ENCODE measurements around the gene SWAP70.
"Not testable (repeated sequence)": the region's sequence is repeated elsewhere in the genome, so short reads cannot be mapped to it uniquely, and the experiment has no call there.

The SWAP70 gene

GRCh38 chr11:9722023-9722422 is 58.1 kb downstream of the SWAP70 start:
- no peak for DNase-seq (ENCODE audit: low spot score)

- DNase-seq (ENCODE audit: low spot score), result no peak
Observed at GRCh38 chr11:9722893-9723292, 59.0 kb downstream of the SWAP70 start.

- DNase-seq (ENCODE audit: low spot score), result no peak
Observed at GRCh38 chr11:9726321-9727022, 62.6 kb downstream of the SWAP70 start.

GRCh38 chr11:9728058-9728457 is 64.2 kb downstream of the SWAP70 start:
- DNase-seq (ENCODE audit: low spot score), result no peak

- no peak for DNase-seq (ENCODE audit: low spot score)
Observed at GRCh38 chr11:9731256-9731655, 67.4 kb downstream of the SWAP70 start.

- DNase-seq (ENCODE audit: low spot score), result no peak
Observed at GRCh38 chr11:9732453-9732852, 68.6 kb downstream of the SWAP70 start.

GRCh38 chr11:9733212-9733611 is 69.3 kb downstream of the SWAP70 start:
- DNase-seq (ENCODE audit: low spot score), result no peak

- no peak for DNase-seq (ENCODE audit: low spot score)
Observed at GRCh38 chr11:9735236-9735635, 71.4 kb downstream of the SWAP70 start.

GRCh38 chr11:9735919-9736318 is 72.0 kb downstream of the SWAP70 start:
- DNase-seq (ENCODE audit: low spot score), result no peak

- DNase-seq (ENCODE audit: low spot score), result no peak
Observed at GRCh38 chr11:9736365-9736764, 72.5 kb downstream of the SWAP70 start.

GRCh38 chr11:9738116-9738515 is 74.2 kb downstream of the SWAP70 start:
- DNase-seq (ENCODE audit: low spot score), result peak; percentile 75

GRCh38 chr11:9738707-9739106 is 74.8 kb downstream of the SWAP70 start:
- DNase-seq (ENCODE audit: low spot score), result no peak

- DNase-seq (ENCODE audit: low spot score), result peak; percentile 87
Observed at GRCh38 chr11:9739123-9739900, 75.4 kb downstream of the SWAP70 start.

- DNase-seq (ENCODE audit: low spot score), result no peak
Observed at GRCh38 chr11:9740202-9740883, 76.5 kb downstream of the SWAP70 start.

- no peak for DNase-seq (ENCODE audit: low spot score)
Observed at GRCh38 chr11:9741260-9741659, 77.4 kb downstream of the SWAP70 start.

- DNase-seq (ENCODE audit: low spot score), result not testable (repeated sequence)
Observed at GRCh38 chr11:9743512-9743911, 79.6 kb downstream of the SWAP70 start.

GRCh38 chr11:9745411-9746211 is 81.7 kb downstream of the SWAP70 start:
- peak; percentile 54 for DNase-seq (ENCODE audit: low spot score)

GRCh38 chr11:9747229-9747628 is 83.4 kb downstream of the SWAP70 start:
- DNase-seq (ENCODE audit: low spot score), result no peak

GRCh38 chr11:9747828-9748227 is 84.0 kb downstream of the SWAP70 start:
- DNase-seq (ENCODE audit: low spot score), result no peak

GRCh38 chr11:9748361-9748970 is 84.6 kb downstream of the SWAP70 start:
- DNase-seq (ENCODE audit: low spot score), result peak; percentile 90

GRCh38 chr11:9750551-9750950 is 86.7 kb downstream of the SWAP70 start:
- DNase-seq (ENCODE audit: low spot score), result no peak

- no peak for DNase-seq (ENCODE audit: low spot score)
Observed at GRCh38 chr11:9752091-9752490, 88.2 kb downstream of the SWAP70 start.
